Fibroblast of the aortic adventitia (primary cell): ENCODE measurements around the gene NACC1. TPM values are rescaled to one million over a fixed set of nuclear protein-coding genes. Genes with fewer than 3 reads are reported as not detected.
A peak's percentile ranks its signal among the peaks of the same experiment; 100 is the strongest.

Experiments used
- DNase-seq: peaks from one replicate; pipeline ENCODE4 v3.0.0-alpha.2; 2010; ENCODE audit warnings: low read depth
- H3K4me3 ChIP-seq: 2 replicates; pipeline ENCODE4 v1.5.1; 2011; ENCODE audit warnings: low read depth, mild to moderate bottlenecking, control low read depth, low read length, moderate library complexity
- CTCF ChIP-seq: IDR thresholded peaks from 2 replicates; pipeline ENCODE4 v1.5.1; 2011; ENCODE audit warnings: mild to moderate bottlenecking, low read length, control low read depth, inconsistent platforms; ENCODE audit not compliant: insufficient read depth
- total RNA-seq: library from RNA; depleted of rRNA; stranded (reverse); fragments of >200 nt; gene quantifications from 2 replicates; pipeline ENCODE4 v1.2.3, GENCODE V29; 2012; ENCODE audit warnings: low replicate concordance

NACC1 gene
- total RNA-seq, 1 donor, result 51.2 TPM

DNA sequence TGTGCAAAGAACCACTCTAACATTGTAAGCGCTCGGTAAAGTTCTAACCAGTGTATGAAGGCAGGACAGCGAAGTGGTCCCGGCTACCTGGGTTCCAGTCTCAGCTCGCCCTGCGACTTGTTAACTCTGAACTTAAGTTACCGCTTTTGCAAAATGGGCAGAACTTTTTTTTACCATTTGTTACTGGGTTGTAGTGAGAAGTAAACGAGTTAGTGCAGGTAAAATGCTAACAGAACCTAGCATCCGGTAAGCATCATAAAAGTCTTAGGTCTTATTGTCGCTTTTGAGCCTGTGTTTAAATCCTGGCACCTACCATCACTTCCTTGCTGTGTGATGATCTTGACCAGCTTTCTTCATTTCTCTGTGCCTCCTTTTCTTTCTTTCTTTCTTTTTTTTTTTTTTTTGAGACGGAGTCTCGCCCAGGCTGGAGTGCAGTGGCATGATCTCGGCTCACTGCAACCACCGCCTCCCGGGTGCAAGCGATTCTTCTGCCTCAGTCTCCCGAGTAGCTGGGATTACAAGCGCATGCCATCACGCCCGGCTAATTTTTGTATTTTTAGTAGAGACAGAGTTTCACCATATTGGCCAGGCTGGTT, 790 bp upstream of the NACC1 start:
- TF ChIP-seq CTCF, result no peak
- peak overlapping the region; percentile 96 for H3K4me3 ChIP-seq
- no peak for DNase-seq

DNA sequence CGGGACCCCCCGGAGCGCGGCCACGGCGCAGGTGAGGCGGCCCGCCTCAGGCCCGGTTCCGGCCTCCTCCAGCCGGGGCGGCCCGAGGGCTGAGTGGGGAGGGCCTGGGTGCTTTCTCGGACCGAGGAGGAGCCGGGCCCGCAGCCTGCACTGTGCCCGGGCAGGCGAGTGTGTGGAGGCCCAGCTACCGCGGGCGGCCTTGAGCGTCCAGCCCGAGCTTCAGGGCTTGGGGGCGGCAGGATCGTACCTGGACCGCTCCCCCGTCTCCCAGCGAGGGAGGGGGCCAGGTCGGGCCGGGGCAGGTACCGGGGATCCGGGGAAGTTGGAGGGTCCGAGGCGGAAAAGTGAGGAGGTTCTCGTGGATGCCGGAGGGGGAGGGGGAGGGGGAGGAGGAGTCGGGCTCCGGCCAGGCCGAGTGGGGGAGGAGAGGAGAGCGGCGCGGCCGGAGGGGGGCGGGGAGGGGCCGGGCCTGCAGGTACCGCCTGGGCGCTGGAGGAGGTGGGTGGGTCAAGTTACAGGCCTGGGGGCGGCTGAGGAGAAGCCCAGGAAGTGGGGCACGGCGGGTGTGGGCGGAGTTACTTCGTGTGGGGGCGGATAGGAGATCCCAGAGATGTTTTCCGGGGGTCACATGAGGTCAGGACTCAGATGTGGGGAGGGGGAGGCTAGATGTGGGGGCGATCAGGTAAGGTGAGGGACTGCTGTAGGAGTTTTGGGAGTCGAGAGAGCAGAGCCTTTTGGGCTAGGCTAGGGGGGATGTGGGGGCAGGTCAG, 545 bp downstream of the NACC1 start:
- H3K4me3 ChIP-seq, result peak overlapping the region; percentile 89
- DNase-seq, result no peak

GRCh38 chr19:13119627-13120026, 1.6 kb downstream of the NACC1 start:
- H3K4me3 ChIP-seq, result peak overlapping the region; percentile 89
- TF ChIP-seq CTCF, result no peak
- DNase-seq, result no peak

More for the DNA sequence above, 545 bp downstream of the NACC1 start:
- no peak for TF ChIP-seq CTCF

DNA sequence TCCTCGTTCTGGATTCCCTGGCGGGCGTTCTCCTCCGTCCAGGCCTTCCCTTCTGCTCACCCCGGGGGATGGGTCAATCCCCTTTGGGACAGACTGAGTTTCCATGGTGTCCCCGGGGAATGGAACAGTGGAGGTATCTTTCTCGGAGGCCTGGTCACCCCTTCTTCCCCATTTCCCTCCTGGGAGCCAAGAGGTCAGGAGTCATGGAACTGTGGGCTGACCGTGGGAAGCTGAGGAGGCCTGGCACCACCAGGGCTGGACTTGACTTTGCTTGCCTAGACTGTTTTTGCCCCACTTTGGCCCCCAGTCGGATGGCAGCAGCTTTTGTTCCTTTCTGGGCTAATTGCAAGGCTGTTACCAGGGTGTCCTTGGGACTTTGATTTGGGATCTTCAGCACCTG, 2.0 kb downstream of the NACC1 start:
- peak overlapping the region; percentile 89 for H3K4me3 ChIP-seq
- no peak for TF ChIP-seq CTCF
- DNase-seq, result no peak

GRCh38 chr19:13120817-13121216, 2.8 kb downstream of the NACC1 start:
- H3K4me3 ChIP-seq, result peak overlapping the region; percentile 50
- peak; percentile 71 for DNase-seq
- no peak for TF ChIP-seq CTCF

GRCh38 chr19:13121551-13122274, 3.6 kb downstream of the NACC1 start:
- no peak for TF ChIP-seq CTCF
- H3K4me3 ChIP-seq, result no peak overlapping the region
- no peak for DNase-seq
